ENCODE measurements around the gene NAP1L4.

DNA sequence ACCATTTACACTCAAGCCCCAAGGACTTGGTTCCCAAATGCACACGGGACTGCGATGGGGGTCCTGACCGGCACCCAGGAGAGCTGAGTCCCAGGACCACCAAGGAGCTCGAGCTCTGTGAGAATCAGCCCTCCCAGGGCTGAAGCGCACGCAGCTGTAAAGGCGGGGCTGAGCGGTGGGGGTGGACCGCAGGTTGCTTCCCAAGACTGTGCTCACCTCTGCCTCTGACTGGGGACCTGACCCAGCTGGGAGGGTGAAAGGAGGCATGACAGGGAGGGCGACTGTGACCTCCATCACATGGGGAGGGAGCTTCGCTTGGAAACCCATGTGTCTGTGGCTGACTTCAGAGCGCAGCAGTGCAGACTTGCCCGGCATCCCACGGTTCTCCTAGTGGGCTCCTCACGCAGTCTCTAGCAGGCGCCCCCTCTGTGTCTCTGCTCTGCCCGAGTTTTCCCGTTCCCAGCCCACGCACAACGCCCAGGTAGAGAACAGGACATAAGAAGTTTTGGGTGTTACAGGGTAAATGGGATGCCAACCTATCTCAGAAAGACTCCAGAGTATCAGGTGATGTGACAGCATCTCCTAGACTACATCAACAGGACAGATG lies 15.4 kb upstream of the NAP1L4 start:
- TF ChIP-seq, protein P1, sequence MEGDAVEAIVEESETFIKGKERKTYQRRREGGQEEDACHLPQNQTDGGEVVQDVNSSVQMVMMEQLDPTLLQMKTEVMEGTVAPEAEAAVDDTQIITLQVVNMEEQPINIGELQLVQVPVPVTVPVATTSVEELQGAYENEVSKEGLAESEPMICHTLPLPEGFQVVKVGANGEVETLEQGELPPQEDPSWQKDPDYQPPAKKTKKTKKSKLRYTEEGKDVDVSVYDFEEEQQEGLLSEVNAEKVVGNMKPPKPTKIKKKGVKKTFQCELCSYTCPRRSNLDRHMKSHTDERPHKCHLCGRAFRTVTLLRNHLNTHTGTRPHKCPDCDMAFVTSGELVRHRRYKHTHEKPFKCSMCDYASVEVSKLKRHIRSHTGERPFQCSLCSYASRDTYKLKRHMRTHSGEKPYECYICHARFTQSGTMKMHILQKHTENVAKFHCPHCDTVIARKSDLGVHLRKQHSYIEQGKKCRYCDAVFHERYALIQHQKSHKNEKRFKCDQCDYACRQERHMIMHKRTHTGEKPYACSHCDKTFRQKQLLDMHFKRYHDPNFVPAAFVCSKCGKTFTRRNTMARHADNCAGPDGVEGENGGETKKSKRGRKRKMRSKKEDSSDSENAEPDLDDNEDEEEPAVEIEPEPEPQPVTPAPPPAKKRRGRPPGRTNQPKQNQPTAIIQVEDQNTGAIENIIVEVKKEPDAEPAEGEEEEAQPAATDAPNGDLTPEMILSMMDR (conservative IDR thresholded peaks at IDR 0.05; ENCODE audit: low read depth, low read length) = no peak
- TF ChIP-seq EZH2 (IDR thresholded peaks at IDR 0.05; ENCODE audit: borderline replicate concordance, low read depth, low read length, poor library complexity, severe bottlenecking) = no peak
